ENCODE data around the gene CSNK2B. TPM values are rescaled to one million over a fixed set of nuclear protein-coding genes. Genes with fewer than 3 reads are reported as not detected.

The CSNK2B gene
- total and polyA plus RNA-seq, 9 of the 15 experiments (the other 6 are each of a cell fraction or from before 2014, with no cell fraction given) = 120 to 1,126 (median 529) TPM

- peak; percentile 55 to 61; a peak in 2 of 4 replicates for TF ChIP-seq ZMIZ1 (IDR thresholded peaks at IDR 0.05; ENCODE audit: low read depth in 2 of 2, low read length in 2 of 2)
- TF ChIP-seq, protein P1, sequence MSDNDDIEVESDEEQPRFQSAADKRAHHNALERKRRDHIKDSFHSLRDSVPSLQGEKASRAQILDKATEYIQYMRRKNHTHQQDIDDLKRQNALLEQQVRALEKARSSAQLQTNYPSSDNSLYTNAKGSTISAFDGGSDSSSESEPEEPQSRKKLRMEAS (CRISPR knock-in tag; IDR thresholded peaks at IDR 0.05) = peak; percentile 51; the same call in 1 of the 2 replicates
- TF ChIP-seq CBX2 (IDR thresholded peaks at IDR 0.05; ENCODE audit: insufficient read depth, low read length, poor library complexity, severe bottlenecking) = no peak
- TF ChIP-seq TEAD1 (CRISPR knock-in tag; IDR thresholded peaks at IDR 0.05) = 0 out of 4 replicates have a peak, but pooled peaks of 1 of the 2 experiments have one; percentile 9
- TF ChIP-seq TEAD4 (IDR thresholded peaks at IDR 0.05; ENCODE audit: low read length) = no peak
- peak; percentile 68; the same call in 1 of the 2 replicates for TF ChIP-seq TEAD4 (CRISPR knock-in tag; IDR thresholded peaks at IDR 0.05; ENCODE audit: borderline replicate concordance)
- no peak for TF ChIP-seq TCFL5 (CRISPR knock-in tag; conservative IDR thresholded peaks at IDR 0.05)
- TF ChIP-seq, protein P2, sequence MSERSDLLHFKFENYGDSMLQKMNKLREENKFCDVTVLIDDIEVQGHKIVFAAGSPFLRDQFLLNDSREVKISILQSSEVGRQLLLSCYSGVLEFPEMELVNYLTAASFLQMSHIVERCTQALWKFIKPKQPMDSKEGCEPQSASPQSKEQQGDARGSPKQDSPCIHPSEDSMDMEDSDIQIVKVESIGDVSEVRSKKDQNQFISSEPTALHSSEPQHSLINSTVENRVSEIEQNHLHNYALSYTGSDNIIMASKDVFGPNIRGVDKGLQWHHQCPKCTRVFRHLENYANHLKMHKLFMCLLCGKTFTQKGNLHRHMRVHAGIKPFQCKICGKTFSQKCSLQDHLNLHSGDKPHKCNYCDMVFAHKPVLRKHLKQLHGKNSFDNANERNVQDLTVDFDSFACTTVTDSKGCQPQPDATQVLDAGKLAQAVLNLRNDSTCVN (CRISPR knock-in tag; IDR thresholded peaks at IDR 0.05) = no peak
- TF ChIP-seq, protein P3, sequence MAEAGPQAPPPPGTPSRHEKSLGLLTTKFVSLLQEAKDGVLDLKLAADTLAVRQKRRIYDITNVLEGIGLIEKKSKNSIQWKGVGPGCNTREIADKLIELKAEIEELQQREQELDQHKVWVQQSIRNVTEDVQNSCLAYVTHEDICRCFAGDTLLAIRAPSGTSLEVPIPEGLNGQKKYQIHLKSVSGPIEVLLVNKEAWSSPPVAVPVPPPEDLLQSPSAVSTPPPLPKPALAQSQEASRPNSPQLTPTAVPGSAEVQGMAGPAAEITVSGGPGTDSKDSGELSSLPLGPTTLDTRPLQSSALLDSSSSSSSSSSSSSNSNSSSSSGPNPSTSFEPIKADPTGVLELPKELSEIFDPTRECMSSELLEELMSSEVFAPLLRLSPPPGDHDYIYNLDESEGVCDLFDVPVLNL (CRISPR knock-in tag; IDR thresholded peaks at IDR 0.05; ENCODE audit: low read depth) = no peak
- TF ChIP-seq TAF15 (IDR thresholded peaks at IDR 0.05; ENCODE audit: low read depth, low read length) = no peak
- peak in 1 of 2 experiments; percentile 81; a peak in 2 of 4 replicates for TF ChIP-seq RCOR1 (IDR thresholded peaks at IDR 0.05; ENCODE audit: borderline replicate concordance in 1 of 2, low read depth in 2 of 2, low read length in 2 of 2)
- TF ChIP-seq XRCC5 (IDR thresholded peaks at IDR 0.05; ENCODE audit: low read depth, low read length) = 0 out of 2 replicates have a peak, but pooled peaks have one; percentile 55
- no peak for TF ChIP-seq SMAD2 (IDR thresholded peaks at IDR 0.05; ENCODE audit: low read depth, low read length)
- TF ChIP-seq ZNF3 (CRISPR knock-in tag; IDR thresholded peaks at IDR 0.05) = no peak
- TF ChIP-seq ZNF507 (tag; conservative IDR thresholded peaks at IDR 0.05) = no peak
- 0 out of 4 replicates have a peak, but pooled peaks of 1 of the 2 experiments have one; percentile 12 for TF ChIP-seq KDM4B (IDR thresholded peaks at IDR 0.05; ENCODE audit: borderline replicate concordance in 2 of 2, low read depth in 1 of 2)
- no peak for TF ChIP-seq PPARD (CRISPR knock-in tag; IDR thresholded peaks at IDR 0.05)
- TF ChIP-seq MXI1 (IDR thresholded peaks at IDR 0.05; ENCODE audit: low read depth, low read length) = 0 out of 2 replicates have a peak, but pooled peaks have one; percentile 27
- 0 out of 2 replicates have a peak, but pooled peaks have one; percentile 8 for TF ChIP-seq SOX6 (IDR thresholded peaks at IDR 0.05)
- TF ChIP-seq PURB (CRISPR knock-in tag; IDR thresholded peaks at IDR 0.05; ENCODE audit: low read depth) = no peak
Measured at GRCh38 chr6:31680226-31681134, 14.6 kb downstream of the CSNK2B start, which contains the start of gene LY6G5C (continued).
